GM21515 (cell line): ENCODE data around the gene SPRR1A.
"Not testable (repeated sequence)": the region's sequence is repeated elsewhere in the genome, so short reads cannot be mapped to it uniquely, and the experiment has no call there.

Experiments used
- ATAC-seq: cut with Tn5 transposase; IDR thresholded peaks from one replicate; pipeline ENCODE4 v1.9.1; 2021; ENCODE audit not compliant: unreplicated experiment

Gene SPRR1A

GRCh38 chr1:152972196-152972886 lies 11.5 kb upstream of the SPRR1A start:
- no peak for ATAC-seq

DNA sequence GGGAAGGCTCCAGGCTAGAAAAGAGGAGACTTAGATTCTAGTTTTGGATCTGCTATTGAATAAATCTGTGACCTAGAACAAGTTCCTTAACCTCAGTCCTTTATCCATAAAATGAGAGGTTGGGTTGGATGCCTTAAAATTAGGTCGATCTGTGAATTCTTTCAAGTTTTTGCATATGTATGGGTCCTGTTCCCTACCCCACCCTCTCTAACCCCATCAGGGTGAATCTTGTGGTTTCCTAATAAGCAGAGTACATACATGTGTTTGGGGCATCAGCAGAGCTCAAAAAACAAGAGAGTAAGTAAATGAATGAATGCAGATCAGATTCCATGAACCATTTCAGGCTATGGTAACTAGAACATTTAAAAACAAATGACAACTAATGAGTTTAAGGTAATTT lies 7.2 kb upstream of the SPRR1A start:
- no peak for ATAC-seq

GRCh38 chr1:152977614-152978013 lies 6.3 kb upstream of the SPRR1A start:
- ATAC-seq: no peak

DNA sequence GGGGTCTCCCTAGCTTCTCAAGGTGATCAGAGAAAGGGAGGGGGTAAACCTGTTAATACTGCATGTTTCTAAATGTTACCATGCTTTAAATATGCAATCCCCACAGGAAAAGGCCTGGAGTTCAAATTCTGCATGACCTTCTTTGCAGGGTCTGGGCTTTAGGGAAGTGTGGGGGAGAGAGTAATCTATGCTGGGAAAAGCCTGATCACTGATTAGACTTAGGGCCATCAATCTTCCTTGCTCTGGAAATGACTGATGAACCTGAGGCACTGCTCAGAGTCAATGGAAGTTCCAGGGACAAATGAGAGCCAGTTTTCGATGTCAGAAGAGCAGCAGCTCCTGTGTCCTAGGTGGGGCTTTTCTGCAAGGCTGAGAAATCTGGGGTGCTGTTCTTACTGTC lies 3.2 kb upstream of the SPRR1A start:
- no peak for ATAC-seq

DNA sequence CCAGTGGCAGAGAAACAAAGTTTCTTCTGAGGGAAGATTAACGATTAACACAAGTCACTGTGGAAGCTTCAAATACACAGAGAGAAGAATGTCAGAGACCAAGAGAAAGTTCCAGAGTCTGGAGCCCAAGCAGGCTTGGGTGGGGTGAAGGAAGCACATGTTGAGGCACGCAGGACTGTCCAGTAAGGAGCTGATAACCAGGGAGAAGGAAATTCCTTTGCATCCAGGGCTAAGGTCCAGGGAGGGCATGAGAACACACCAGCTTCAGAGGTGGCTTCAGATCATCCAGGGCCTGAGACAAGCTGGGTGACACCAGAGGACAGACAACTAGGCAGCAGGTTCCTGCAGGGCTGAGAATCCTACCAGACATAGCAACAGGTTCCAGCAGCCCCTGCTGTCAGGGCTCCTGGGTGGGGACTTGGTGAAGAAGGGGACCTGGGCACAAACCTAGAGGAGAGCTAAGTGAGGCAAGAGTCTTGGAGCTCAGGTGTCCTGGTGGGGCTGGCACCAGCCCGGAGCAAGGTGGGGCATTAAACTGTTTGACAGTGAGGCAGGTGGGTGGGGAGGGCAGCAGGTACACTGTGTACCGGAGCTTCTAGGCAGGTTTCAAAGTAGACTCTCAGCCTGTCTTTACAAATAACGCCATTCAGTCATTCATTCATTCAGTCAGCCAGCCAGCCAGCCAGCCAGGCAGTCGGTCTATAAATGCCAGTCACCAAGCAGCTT lies 2.6 kb upstream of the SPRR1A start:
- no peak for ATAC-seq

GRCh38 chr1:152982076-152982475 lies 1.8 kb upstream of the SPRR1A start:
- ATAC-seq: no peak

GRCh38 chr1:152983234-152983633 lies 647 bp upstream of the SPRR1A start:
- no peak for ATAC-seq

DNA sequence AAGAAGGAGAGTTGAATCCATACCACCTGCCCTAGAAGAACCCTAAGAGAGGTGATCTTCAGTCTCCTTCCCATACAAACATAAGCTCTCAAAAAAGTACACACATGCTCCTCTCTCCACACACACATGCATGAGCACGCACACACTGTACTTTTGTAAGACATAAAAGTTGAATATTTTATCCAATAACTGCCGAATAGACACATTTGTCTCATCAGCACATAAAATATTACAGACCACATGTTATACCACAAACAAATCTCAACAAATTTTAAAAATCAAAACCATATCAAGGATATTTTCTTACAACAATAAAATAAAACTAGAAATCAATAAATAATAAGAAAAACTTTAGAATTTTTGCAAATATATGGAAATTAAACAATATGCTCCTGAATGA lies 2.7 kb downstream of the SPRR1A start:
- no peak for ATAC-seq

DNA sequence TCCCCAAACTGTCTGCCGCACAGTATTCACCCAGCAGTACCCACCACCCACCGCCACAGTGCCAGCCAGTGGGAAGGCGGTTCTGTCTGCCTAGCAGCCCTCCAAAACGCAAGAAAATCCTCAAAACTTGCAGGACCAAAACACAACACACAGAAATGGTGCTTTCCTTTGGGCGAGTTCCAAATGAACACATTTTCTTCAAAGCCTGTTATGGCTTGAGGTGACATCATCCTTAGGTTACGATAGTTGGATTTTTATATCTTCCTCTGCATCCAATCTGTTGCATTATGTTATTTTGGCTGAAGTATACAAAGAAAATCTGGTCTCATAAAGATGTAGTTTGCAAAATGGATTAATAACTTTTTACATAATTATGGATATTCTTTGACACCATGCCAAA lies 9.3 kb downstream of the SPRR1A start:
- ATAC-seq: no peak

DNA sequence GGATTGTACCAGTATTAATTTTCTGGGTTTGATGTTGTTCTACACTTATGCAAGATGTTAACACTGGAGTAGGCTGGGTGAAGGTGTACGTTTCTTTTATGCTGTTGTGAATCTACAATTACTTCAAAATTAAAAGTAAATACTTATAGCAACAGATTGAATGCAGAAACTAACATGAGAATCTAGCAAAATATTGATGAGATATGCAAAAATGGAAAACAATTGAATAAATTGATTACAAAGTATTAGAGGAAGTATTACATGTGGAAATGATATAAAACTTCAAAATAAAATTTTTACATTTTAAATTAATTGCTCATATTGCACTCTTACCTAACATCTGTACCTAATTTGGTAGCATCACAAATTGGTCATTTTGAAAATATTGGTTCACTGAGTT lies 12.0 kb downstream of the SPRR1A start:
- no peak for ATAC-seq

GRCh38 chr1:152996633-152997400 lies 12.9 kb downstream of the SPRR1A start:
- no peak for ATAC-seq

GRCh38 chr1:152997901-152998300 lies 14.0 kb downstream of the SPRR1A start:
- ATAC-seq: no peak

GRCh38 chr1:152998476-152998875 lies 14.6 kb downstream of the SPRR1A start:
- ATAC-seq: no peak

DNA sequence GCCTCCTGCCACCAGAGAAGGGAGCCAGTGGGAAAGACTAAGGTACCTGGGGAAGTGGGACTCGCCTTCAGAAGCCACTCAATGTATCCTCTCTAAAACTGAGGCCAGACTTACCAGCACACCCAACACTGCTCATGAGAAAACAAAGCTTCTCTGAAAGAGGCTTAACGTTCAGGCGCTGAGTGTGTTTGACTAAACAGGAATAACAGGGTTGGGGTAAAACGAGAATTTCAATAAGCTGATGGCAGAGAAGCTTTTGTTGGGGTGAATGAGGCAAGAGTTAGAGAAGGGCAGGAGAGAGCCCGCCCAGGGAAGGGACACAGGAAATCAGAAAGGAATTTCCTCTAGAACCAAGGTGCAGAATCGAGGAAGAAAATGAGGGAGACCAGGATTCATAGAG lies 15.9 kb downstream of the SPRR1A start:
- no peak for ATAC-seq

DNA sequence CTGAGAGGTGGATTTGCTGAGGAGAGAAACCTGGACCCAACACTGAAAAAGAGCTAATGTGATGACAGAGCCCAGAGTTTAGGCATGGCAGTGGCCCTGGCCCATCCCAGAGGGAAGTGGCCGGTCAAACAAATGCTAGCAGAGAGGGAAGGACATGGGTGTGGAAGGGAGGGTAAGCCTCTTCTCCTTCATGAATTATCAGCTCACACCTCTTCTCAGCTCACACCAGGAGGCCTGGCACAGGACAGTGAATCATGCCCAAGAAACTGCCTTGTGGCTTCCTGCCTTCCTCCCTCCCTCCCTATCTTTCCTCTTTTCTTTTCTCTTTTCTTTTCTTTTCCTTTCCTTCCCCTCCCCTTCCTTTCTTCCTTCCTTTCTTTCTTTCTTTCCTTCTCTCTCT lies 16.4 kb downstream of the SPRR1A start:
- ATAC-seq: no peak

GRCh38 chr1:153001382-153001781 lies 17.5 kb downstream of the SPRR1A start, which contains the start of gene SPRR3:
Gene SPRR3, plus strand, starts transcription at chr1:153001749. Its CDS starts 1,272 bp downstream, at chr1:153003021.
- ATAC-seq: no peak

DNA sequence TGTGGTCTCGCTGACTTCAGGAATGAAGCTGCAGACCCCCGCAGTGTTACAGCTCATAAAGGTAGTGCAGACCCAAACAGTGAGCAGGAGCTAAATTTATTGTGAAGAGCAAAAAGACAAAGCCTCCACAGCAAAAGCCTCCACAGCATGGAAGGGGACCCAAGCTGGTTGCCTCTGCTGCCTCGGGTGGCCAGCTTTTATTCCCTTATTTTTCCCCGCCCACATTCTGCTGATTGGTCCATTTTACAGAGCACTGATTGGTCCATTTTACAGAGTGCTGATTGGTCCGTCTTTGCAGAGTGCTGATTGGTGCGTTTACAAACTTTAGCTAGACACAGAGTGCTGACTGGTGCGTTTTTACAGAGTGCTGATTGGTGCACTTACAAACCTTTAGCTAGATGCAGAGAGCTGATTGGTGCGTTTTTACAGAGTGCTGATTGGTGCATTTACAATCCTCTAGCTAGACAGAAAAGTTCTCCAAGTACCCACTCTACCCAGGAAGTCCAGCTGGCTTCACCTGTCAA lies 27.4 kb downstream of the SPRR1A start:
- not testable (repeated sequence) for ATAC-seq

- not testable (repeated sequence) for ATAC-seq
Observed at GRCh38 chr1:153021829-153022228, 37.9 kb downstream of the SPRR1A start.

- ATAC-seq: not testable (repeated sequence)
Observed at GRCh38 chr1:153022340-153022739, 38.5 kb downstream of the SPRR1A start.

GRCh38 chr1:153023109-153023508 lies 39.2 kb downstream of the SPRR1A start:
- ATAC-seq: no peak

DNA sequence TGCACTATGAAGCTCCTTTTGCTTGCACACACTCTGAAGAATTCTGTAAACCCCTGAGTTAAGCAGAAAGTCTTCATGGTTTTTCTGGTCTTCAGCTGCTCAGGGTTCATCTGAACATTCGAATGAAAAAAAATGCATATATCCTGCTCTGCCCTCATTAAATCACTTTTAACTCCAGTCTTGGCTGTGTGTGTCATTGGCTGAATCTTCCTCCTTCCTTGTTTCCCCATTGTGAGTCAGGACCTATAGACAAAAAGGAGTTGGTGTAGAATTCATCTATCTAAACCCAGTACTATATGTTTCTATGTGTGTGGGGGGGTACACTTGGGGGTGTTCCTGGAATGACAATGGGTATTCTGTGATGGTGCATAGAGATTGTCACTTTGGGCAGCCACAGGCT lies 40.5 kb downstream of the SPRR1A start:
- ATAC-seq: no peak

GRCh38 chr1:153025797-153026196 lies 41.9 kb downstream of the SPRR1A start:
- no peak for ATAC-seq
